ENCODE results near the gene ASTN2. TPM values are rescaled to one million over a fixed set of nuclear protein-coding genes. Genes with fewer than 3 reads are reported as not detected.

The ASTN2 gene
- total and polyA plus RNA-seq, 9 of the 15 experiments (the other 6 are each of a cell fraction or from before 2014, with no cell fraction given) = 0.56 to 3.5 (median 1.9) TPM

DNA sequence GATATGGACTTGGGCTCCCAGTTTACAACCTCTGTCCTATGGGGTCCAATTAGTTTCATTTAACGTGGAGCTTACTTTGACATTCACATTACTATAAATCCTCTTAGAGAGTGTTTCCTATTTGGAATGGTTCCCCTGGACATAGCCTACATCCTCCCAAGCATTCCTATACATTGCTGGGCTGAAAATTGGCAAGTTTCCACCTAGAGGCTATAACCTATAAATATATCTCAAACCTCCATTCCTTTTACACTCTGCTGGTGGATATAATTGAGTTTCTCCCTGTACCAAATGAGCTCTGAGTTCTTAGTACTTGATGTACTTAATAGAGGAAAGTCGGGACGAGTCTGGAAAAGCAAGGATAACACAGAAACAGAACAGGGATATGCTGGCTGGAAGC lies 172.8 kb downstream of the ASTN2 start:
- intact Hi-C loops (cut with micrococcal nuclease) = no loop called here
- no peaks in the 10 kb centered on the region for H3K79me2 ChIP-seq (ENCODE audit: control insufficient read depth, insufficient read depth, low read length)

DNA sequence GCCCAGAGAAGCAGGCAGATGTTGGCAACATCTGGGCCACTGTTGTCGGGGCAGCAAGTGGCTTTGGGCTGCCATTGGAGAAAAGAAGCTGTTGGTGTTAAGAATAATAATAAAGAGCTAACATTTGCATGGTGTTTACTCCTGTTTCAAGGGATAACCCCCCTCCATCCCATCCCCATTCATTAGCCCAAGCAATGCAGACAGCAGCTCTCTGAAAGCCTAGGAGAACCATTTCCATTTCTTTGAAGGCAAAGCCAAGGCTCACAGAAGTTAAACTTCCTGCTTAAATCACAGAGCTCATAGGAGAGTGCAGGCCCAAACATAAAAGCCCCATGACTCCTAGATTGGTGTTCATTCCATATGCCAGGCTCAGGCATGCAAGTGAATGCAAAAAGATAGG lies 175.4 kb downstream of the ASTN2 start:
- H3K36me3 ChIP-seq (ENCODE audit: control insufficient read depth, insufficient read depth, low read length) = no peaks in the 10 kb centered on the region
- DNase-seq (ENCODE audit: extremely low read depth in 1 of 4, low spot score in 3 of 4) = no peak
- no peak overlapping the region for H3K4me2 ChIP-seq (ENCODE audit: insufficient read depth, low read length)
- POLR2A ChIA-PET = no interaction called here
- in situ Hi-C loops (cut with MboI) = no loop called here
- no peaks in the 10 kb centered on the region for H3K27me3 ChIP-seq (ENCODE audit: control insufficient read depth in 2 of 2, insufficient read depth in 2 of 2, low read length in 2 of 2)
- no peak overlapping the region for H3K4me3 ChIP-seq
- ATAC-seq = no peak
- CTCF ChIA-PET (ENCODE audit: low intra/inter-chr PET ratio) = no interaction called here
- H3K79me2 ChIP-seq (ENCODE audit: control insufficient read depth, insufficient read depth, low read length) = no peaks in the 10 kb centered on the region
- no peaks in the 10 kb centered on the region for H4K20me1 ChIP-seq (replicated peaks; ENCODE audit: control insufficient read depth, insufficient read depth, low read length)
- WGBS (ENCODE audit: insufficient coverage, low coverage, missing lambda C conversion rate) = 0% methylated on average over 1 of the region's 1 CpG
- no peak for TF ChIP-seq BRD4 (IDR thresholded peaks at IDR 0.05)
- no peak for TF ChIP-seq FOXM1 (IDR thresholded peaks at IDR 0.05; ENCODE audit: low read depth)
- no peak for TF ChIP-seq FOXM1 (CRISPR knock-in tag; IDR thresholded peaks at IDR 0.05; ENCODE audit: low read depth)
- no peak for TF ChIP-seq MTA3 (IDR thresholded peaks at IDR 0.05; ENCODE audit: borderline replicate concordance)
- TF ChIP-seq GATAD2A (IDR thresholded peaks at IDR 0.05) = no peak
- TF ChIP-seq ZBTB2 (IDR thresholded peaks at IDR 0.05) = no peak
- TF ChIP-seq PURB (CRISPR knock-in tag; IDR thresholded peaks at IDR 0.05; ENCODE audit: low read depth) = no peak
- no peak for TF ChIP-seq ASH1L (IDR thresholded peaks at IDR 0.05; ENCODE audit: borderline replicate concordance, low read depth, partially characterized antibody)
- TF ChIP-seq ZBTB1 (CRISPR knock-in tag; IDR thresholded peaks at IDR 0.05; ENCODE audit: borderline replicate concordance, low read depth) = no peak
- TF ChIP-seq HOXB6 (CRISPR knock-in tag; IDR thresholded peaks at IDR 0.05; ENCODE audit: borderline replicate concordance) = no peak
- TF ChIP-seq ZNF431 (CRISPR knock-in tag; IDR thresholded peaks at IDR 0.05) = no peak
- TF ChIP-seq TRIM24 (IDR thresholded peaks at IDR 0.05) = no peak
- no peak for TF ChIP-seq LARP7 (IDR thresholded peaks at IDR 0.05)
- H3K9me1 ChIP-seq (ENCODE audit: control insufficient read depth, insufficient read depth, low read length) = no peaks in the 10 kb centered on the region
- H3K9ac ChIP-seq (ENCODE audit: insufficient read depth in 1 of 2, low read depth in 2 of 2, low read length in 2 of 2) = no peak overlapping the region
- H2AFZ ChIP-seq (ENCODE audit: low read depth, low read length) = no peak overlapping the region
- no peak for FAIRE-seq
- no peaks in the 10 kb centered on the region for H3K9me3 ChIP-seq (replicated peaks; ENCODE audit: control insufficient read depth, insufficient read depth, low read depth, low read length)
- no TSS peak for BruUV-seq (replicated peaks)
- no peak overlapping the region for H3K27ac ChIP-seq (ENCODE audit: extremely low read depth, low read depth, low read length)
- no peaks in the 10 kb centered on the region for H3K4me1 ChIP-seq (replicated peaks in 1 of 2; ENCODE audit: control insufficient read depth in 2 of 2, insufficient read depth in 2 of 2, low read length in 2 of 2)
- intact Hi-C loops (cut with micrococcal nuclease) = no loop called here

More for the DNA sequence above, 172.8 kb downstream of the ASTN2 start:
- Histone ChIP-seq H3K4me3 (no peak overlapping the region), H3K27ac (ENCODE audit: extremely low read depth, low read depth, low read length) (no peak overlapping the region), H3K9ac (ENCODE audit: insufficient read depth in 1 of 2, low read depth in 2 of 2, low read length in 2 of 2) (no peak overlapping the region), H3K9me1 (ENCODE audit: control insufficient read depth, insufficient read depth, low read length) (no peaks in the 10 kb centered on the region), H3K4me1 (replicated peaks in 1 of 2; ENCODE audit: control insufficient read depth in 2 of 2, insufficient read depth in 2 of 2, low read length in 2 of 2) (no peaks in the 10 kb centered on the region), H2AFZ (ENCODE audit: low read depth, low read length) (no peak overlapping the region), H3K4me2 (ENCODE audit: insufficient read depth, low read length) (no peak overlapping the region), H3K27me3 (ENCODE audit: control insufficient read depth in 2 of 2, insufficient read depth in 2 of 2, low read length in 2 of 2) (no peaks in the 10 kb centered on the region), H3K36me3 (ENCODE audit: control insufficient read depth, insufficient read depth, low read length) (no peaks in the 10 kb centered on the region), H3K9me3 (replicated peaks; ENCODE audit: control insufficient read depth, insufficient read depth, low read depth, low read length) (no peaks in the 10 kb centered on the region), H4K20me1 (replicated peaks; ENCODE audit: control insufficient read depth, insufficient read depth, low read length) (no peaks in the 10 kb centered on the region)
- POLR2A ChIA-PET = no interaction called here
- in situ Hi-C loops (cut with MboI) = no loop called here
- DNase-seq (ENCODE audit: extremely low read depth in 1 of 4, low spot score in 3 of 4) = no peak
- no peak for FAIRE-seq
- TF ChIP-seq CC2D1A (IDR thresholded peaks at IDR 0.05) (no peak), GABPA (tag; conservative IDR thresholded peaks at IDR 0.05; ENCODE audit: low read depth) (no peak), BRF1 (IDR thresholded peaks at IDR 0.05; ENCODE audit: borderline replicate concordance, extremely low read depth, insufficient read length) (no peak), POLR3A (IDR thresholded peaks at IDR 0.05; ENCODE audit: borderline replicate concordance, extremely low read depth, insufficient read depth, insufficient read length) (no peak), RBM34 (IDR thresholded peaks at IDR 0.05; ENCODE audit: borderline replicate concordance, insufficient read depth, low read length) (no peak), ZNF197 (CRISPR knock-in tag; IDR thresholded peaks at IDR 0.05; ENCODE audit: low read depth) (no peak), MTA2 (IDR thresholded peaks at IDR 0.05; ENCODE audit: low read depth) (no peak), RNF2 (IDR thresholded peaks at IDR 0.05) (no peak)
- TF ChIP-seq, protein P1, sequence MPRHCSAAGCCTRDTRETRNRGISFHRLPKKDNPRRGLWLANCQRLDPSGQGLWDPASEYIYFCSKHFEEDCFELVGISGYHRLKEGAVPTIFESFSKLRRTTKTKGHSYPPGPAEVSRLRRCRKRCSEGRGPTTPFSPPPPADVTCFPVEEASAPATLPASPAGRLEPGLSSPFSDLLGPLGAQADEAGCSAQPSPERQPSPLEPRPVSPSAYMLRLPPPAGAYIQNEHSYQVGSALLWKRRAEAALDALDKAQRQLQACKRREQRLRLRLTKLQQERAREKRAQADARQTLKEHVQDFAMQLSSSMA (CRISPR knock-in tag; IDR thresholded peaks at IDR 0.05) = no peak
- CTCF ChIA-PET (ENCODE audit: low intra/inter-chr PET ratio) = interaction anchor here (0.7 kb wide), 1 partner anchor 208 kb away, joined by 4 read pairs; no protein-coding TSS in a partner anchor
- BruUV-seq (replicated peaks) = no TSS peak
- 3% methylated on average over 3 of the region's 3 CpGs for WGBS (ENCODE audit: insufficient coverage, low coverage, missing lambda C conversion rate)
- no peak for ATAC-seq

Measured in K562 (cell line).